NCI-H1105 treated with DMSO at 0.1 percent for 48 hours (cell line): Measurements from ENCODE around the gene DLGAP3.

Experiments
- DNase-seq: peaks from one replicate; lab custom pipeline; 2025; lab: John Stamatoyannopoulos, UW

DLGAP3 gene

DNA sequence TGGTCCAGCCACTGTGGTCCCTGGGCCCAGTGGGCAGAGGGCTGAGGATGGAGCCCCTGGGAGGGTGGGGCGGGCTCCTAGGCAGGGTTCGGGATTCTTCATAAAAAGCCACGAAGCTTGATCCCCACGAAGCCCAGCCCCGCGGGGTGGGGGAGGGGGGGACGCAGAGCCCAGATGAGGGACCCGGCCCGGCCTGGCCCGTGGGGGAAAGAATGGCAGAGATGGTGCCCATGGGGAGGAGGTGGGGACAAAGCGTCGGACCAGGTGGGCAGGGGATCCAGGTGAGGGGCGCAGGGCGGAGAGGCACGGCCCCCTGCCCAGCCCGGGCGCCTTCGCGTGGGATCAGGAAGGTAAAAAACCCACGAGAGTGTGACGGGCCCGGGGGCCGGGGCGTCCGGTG lies 63.9 kb downstream of the DLGAP3 start:
- DNase-seq: no peak

DNA sequence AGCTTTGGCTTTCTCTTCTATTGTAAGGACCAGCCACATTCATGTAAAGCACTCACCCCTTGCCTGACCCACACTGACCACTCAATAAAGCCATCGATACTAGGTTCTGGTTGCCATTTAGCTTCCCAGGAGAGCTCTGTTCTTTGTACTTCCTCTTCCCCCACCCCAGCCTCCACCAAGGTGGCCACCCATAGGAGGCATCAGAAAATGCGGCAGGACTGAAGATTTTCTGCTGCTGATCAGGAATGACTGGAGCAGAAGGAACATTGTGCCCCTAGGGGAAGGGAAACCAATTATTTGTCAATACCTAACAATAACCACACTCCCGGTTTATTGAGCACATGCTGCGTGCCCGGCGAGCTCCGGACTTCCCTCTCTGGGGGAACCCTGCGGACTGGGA lies 64.7 kb downstream of the DLGAP3 start:
- no peak for DNase-seq

DNA sequence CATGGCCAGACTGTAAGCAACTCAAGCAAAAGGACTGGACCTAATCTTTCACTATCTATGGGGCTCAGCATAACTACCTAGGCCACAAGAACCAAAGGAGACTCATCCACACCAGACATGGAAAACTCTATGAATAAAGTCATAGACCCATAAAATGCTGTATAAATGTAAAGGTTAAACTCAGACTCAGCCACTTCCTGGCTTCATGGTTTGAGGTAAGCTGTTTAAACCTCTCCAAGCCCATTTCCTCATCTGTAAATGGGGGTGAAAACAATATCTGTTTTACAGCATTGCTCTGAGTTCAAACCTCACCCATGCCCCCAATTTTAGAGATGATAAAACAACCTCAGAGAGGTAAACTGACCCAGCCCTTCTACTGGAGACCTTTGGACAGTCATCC lies 65.9 kb downstream of the DLGAP3 start:
- no peak for DNase-seq

- DNase-seq: peak; percentile 91
Measured at GRCh38 chr1:34859446-34860200, 69.8 kb downstream of the DLGAP3 start, which contains the start of gene SMIM12. Gene SMIM12, minus strand, starts transcription at chr1:34859749. Its CDS starts 3,772 bp downstream, at chr1:34855977.

DNA sequence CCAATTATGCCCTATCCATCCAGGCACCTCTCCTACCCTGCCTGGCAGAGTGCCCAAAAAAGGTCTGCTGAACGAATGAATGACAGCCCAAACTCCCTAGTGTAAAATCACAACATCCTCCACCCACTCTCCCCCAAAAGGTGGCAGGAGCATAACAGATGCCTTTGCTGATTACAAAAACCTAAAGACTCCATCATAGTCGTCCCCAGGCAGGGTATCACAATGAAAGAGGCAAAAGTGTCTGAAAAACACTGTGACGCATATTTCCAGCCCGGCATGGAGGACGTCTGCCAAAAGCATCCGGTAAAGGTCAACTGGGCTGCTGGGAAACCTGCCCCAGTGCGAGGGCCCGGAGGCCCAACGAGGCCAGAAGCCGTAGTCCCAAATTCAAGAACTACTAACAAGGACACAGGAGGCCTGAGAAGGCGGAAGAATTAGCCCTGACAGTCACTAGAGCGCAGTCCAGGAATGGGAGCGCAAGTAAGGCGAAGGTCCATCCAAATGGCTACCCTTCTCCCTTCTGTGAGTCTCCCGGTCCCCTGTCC lies 70.5 kb downstream of the DLGAP3 start:
- DNase-seq: no peak

DNA sequence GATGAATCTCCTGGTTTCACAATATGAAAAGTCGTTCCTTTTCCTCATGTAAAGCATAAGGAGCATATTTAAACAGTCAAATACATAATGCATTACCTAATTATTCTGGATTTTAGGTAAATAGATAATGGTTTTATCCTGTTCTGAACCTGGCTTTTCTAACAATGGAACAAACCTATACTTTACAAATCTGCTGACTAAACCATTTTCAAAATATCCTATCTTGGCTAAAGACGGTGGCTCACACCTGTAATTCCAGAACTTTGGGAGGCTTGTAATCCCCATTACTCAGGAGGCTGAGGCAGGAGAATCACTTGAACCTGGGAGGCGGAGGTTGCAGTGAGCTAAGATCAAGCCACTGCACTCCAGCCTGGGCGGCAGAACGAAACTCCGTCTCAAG lies 72.8 kb downstream of the DLGAP3 start:
- DNase-seq: no peak

- DNase-seq: peak; percentile 94
Measured at GRCh38 chr1:34852677-34853217, 76.7 kb downstream of the DLGAP3 start.

GRCh38 chr1:34851431-34852105 lies 77.9 kb downstream of the DLGAP3 start:
- DNase-seq: no peak

- DNase-seq: no peak
Measured at GRCh38 chr1:34850382-34850781, 79.1 kb downstream of the DLGAP3 start.

DNA sequence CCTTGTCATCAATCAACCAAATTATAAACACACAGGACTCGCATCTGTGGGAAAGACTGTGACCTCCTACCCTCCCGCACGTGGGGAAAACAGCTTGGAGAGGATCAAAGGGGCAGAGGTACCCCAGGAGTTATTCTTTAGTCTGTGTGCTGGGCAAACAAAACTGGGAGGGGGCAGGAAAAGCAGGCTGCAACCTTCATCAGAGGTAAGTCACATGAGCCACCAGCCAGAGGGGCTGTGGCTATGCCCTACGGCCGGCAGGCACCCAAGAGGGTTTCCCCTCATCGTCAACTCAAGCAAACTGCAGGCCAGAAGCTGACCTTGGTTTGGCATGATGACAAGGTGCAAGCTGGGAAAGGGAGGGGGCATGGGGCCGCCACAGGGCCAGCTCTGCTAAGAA lies 82.4 kb downstream of the DLGAP3 start:
- no peak for DNase-seq

- DNase-seq: no peak
Measured at GRCh38 chr1:34846265-34846664, 83.2 kb downstream of the DLGAP3 start.

DNA sequence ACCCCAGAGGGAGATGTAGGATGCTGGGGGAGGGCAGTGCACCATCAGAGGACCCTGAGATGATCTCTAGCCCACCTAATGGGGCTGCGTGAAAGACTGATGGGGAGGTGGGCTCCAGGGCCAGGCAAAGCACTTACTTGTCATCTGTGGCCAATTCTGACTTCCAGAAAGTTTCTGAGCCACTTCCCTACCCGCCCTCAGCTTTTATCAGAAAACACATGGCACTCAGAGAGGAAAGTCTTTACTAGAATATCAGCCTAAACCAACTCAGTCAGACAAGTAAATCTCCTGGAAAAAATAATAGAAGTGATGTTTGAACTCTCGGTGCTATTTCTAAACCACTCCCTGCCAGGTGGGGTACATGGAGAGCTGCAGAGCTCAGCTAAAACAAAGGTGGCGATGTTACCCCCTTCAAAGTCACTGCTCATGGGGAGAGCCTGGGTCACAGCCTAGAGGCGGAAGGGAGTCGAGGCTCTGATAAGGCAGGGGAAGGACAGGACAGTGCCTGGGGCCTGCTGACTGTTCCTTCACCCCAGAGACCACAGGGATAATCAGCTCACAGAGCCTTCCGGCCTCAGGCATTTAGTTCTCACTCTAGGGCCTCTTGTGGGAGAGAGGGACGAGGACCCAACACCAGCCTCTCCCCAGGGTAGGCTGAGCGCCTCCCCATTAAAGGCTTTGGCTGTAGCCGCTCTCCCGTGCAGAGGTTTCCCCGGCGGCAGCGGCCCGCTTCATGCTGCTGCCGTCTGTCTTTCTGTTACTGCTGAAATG lies 84.1 kb downstream of the DLGAP3 start:
- no peak for DNase-seq

DNA sequence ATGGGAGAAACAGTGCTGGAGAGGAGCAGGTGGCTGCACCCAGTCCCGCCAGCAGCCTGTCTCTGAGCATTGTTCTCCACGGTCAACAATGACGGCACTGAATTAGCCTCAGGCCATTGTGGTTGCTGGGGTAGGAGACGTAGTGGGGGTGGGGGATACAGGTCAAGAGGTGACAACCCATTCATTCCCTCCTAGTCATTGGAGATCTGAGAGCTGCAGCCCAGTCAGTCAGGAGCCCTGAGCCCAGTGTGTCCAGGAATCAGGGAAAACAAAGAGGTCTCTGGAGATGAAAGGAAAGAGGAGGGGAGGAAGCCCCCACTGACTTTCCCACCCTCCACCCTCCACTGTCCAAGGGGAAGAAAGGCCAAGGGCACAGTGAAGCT lies 85.2 kb downstream of the DLGAP3 start:
- DNase-seq: no peak

GRCh38 chr1:34843392-34844251 lies 85.8 kb downstream of the DLGAP3 start:
- DNase-seq: no peak

DNA sequence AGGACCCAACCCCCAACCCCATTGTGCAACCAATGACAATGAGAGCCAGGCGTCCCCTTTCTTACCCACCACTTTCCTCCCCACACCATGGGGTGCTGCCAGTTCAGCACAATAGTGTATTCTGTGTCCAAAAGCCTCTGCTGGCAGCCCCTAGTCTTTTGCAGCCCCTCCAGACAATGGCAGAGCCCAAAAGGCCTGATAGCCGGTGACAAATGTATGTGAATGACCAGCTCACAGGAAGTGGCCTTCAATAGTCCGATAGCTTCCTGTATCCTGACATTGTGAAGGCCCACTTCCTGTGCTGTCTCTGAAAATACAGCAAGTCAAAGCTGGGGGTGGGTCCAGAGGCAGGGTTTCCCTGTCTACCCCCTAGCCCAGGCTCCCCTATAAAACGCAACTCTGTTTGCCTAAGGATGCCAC lies 86.5 kb downstream of the DLGAP3 start:
- DNase-seq: no peak

- DNase-seq: no peak
Measured at GRCh38 chr1:34842073-34842472, 87.4 kb downstream of the DLGAP3 start.

DNA sequence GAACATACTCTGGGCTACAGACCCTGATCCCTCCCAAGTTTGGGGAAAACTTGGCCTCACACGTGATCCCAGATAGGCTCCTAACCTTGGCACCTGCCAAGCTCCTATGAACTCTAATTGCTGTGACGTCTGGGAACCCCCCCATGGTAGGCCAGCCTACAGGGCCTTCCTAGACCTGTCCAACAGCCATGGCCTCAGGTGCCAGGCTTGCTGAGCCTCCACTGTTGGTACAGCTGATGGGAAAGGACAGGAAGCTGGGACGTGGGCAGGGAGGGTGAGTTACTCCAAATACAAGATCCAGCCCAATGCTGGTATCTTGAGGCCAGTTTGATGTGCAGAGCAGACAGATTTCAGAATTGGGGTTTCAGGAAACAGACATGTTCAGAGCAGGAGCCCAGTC lies 89.0 kb downstream of the DLGAP3 start:
- DNase-seq: no peak

- DNase-seq: no peak
Measured at GRCh38 chr1:34839526-34840305, 89.7 kb downstream of the DLGAP3 start.

- DNase-seq: no peak
Measured at GRCh38 chr1:34833711-34834110, 95.7 kb downstream of the DLGAP3 start.

- DNase-seq: no peak
Measured at GRCh38 chr1:34831721-34832246, 97.7 kb downstream of the DLGAP3 start.
